ENCODE data around the gene PELI2.

- TF ChIP-seq, protein P1, sequence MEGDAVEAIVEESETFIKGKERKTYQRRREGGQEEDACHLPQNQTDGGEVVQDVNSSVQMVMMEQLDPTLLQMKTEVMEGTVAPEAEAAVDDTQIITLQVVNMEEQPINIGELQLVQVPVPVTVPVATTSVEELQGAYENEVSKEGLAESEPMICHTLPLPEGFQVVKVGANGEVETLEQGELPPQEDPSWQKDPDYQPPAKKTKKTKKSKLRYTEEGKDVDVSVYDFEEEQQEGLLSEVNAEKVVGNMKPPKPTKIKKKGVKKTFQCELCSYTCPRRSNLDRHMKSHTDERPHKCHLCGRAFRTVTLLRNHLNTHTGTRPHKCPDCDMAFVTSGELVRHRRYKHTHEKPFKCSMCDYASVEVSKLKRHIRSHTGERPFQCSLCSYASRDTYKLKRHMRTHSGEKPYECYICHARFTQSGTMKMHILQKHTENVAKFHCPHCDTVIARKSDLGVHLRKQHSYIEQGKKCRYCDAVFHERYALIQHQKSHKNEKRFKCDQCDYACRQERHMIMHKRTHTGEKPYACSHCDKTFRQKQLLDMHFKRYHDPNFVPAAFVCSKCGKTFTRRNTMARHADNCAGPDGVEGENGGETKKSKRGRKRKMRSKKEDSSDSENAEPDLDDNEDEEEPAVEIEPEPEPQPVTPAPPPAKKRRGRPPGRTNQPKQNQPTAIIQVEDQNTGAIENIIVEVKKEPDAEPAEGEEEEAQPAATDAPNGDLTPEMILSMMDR (IDR thresholded peaks at IDR 0.05), result no peak
- no peak for TF ChIP-seq POLR2A (IDR thresholded peaks at IDR 0.05)
Measured at GRCh38 chr14:56340932-56341331, 222.7 kb downstream of the PELI2 start.
